ENCODE results near the gene DCAKD. TPM values are rescaled to one million over a fixed set of nuclear protein-coding genes. Genes with fewer than 3 reads are reported as not detected.

The DCAKD gene
- total and polyA plus RNA-seq, 2 of the 8 experiments (the other 6 are each of a cell fraction or from before 2014, with no cell fraction given), result 35.6 to 52.9 TPM

DNA sequence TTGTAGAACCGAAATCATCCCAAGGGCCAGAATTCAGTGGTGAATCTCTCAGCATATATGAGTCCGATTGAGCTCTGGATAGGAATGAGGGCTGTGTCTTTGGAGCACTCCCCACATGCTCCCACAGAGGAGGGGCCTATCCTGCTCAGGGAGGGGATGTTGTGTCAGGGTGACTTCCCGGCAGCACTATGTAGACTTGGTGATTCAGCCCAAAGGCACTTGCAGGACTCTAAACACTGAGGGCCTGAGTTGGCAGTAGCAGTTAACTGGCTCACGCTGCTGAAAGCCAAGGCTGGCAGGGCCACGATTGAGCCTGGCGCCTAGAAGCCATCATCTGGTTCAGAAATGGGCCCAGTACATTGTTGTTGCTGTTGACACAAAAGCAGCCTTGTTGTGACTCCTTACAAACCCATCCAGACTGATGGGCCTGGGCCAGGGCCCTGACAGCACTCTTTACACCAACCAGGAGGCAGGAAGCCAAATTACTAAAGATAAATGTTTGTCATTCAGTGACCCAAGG lies 41.5 kb upstream of the DCAKD start:
- Histone ChIP-seq H4K91ac (replicated peaks; ENCODE audit: insufficient read length, low read length) (no peak overlapping the region), H3K18ac (ENCODE audit: extremely low read depth, low read length) (no peak overlapping the region), H3K23me2 (ENCODE audit: low read depth, low read length) (no peaks in the 10 kb centered on the region; the same call in 1 of the 2 replicates), H4K20me1 (replicated peaks in 1 of 2; ENCODE audit: control insufficient read depth in 1 of 2, insufficient read depth in 2 of 2, low read length in 2 of 2) (peaks cover 0 to 14% of the 10 kb centered on the region in 2 experiments), H4K8ac (ENCODE audit: extremely low read depth, insufficient read depth, low read length) (no peak overlapping the region), H3K4me2 (ENCODE audit: insufficient read depth in 1 of 2, low read depth in 2 of 2, low read length in 2 of 2) (no peak overlapping the region), H4K5ac (ENCODE audit: insufficient read length, low read depth, low read length) (no peak overlapping the region), H3K23ac (ENCODE audit: insufficient read length) (no peak overlapping the region), H3K27me3 (replicated peaks in 1 of 4; ENCODE audit: control insufficient read depth in 3 of 4, extremely low read depth in 1 of 4, insufficient read depth in 3 of 4, low read length in 3 of 4) (no peaks in the 10 kb centered on the region), H3K27ac (ENCODE audit: low read depth, low read length) (no peak overlapping the region), H2BK120ac (replicated peaks; ENCODE audit: low read depth, low read length) (no peak overlapping the region), H3K56ac (replicated peaks; ENCODE audit: insufficient read length, low read depth, low read length) (no peak overlapping the region), H2AFZ (ENCODE audit: low read length) (no peak overlapping the region), H3K14ac (ENCODE audit: insufficient read length) (no peak overlapping the region), H3K4ac (replicated peaks; ENCODE audit: insufficient read length, low read depth, low read length) (no peak overlapping the region), H2BK12ac (ENCODE audit: low read depth, low read length) (no peak overlapping the region), H3K36me3 (ENCODE audit: control insufficient read depth in 2 of 4, insufficient read depth in 4 of 4, low read length in 3 of 4) (peaks cover 26 to 68% (median 60%) of the 10 kb centered on the region in 4 experiments), H2BK5ac (ENCODE audit: low read depth, low read length) (no peak overlapping the region), H2BK20ac (ENCODE audit: low read length) (no peak overlapping the region), H3K4me3 (ENCODE audit: extremely low read depth in 1 of 4, insufficient read depth in 2 of 4, low read depth in 3 of 4, low read length in 4 of 4) (no peak overlapping the region), H2BK15ac (ENCODE audit: low read length) (no peak overlapping the region), H3K9me3 (ENCODE audit: insufficient read depth in 2 of 2, low read depth in 1 of 2, low read length in 1 of 2) (no peaks in the 10 kb centered on the region), H3K4me1 (replicated peaks in 1 of 4; ENCODE audit: control insufficient read depth in 3 of 4, insufficient read depth in 4 of 4, low read length in 3 of 4) (peaks cover 0 to 7% (median 0%) of the 10 kb centered on the region in 4 experiments; a peak in 3 of 7 replicates), H3K79me2 (ENCODE audit: control insufficient read depth in 1 of 2, insufficient read depth in 2 of 2, low read length in 2 of 2) (no peaks in the 10 kb centered on the region), H3K9ac (replicated peaks in 1 of 4; ENCODE audit: extremely low read depth in 1 of 4, low read depth in 3 of 4, low read length in 3 of 4) (no peak overlapping the region), H2AK5ac (ENCODE audit: low read depth, low read length) (no peak overlapping the region), H3K79me1 (ENCODE audit: low read depth, low read length) (no peaks in the 10 kb centered on the region; the same call in 1 of the 2 replicates)
- WGBS, 2 experiments (ENCODE audit: extremely low coverage in 1 of 2, insufficient coverage in 1 of 2, insufficient read length in 1 of 2, insufficient replicate concordance in 2 of 2, low coverage in 1 of 2, low lambda C conversion rate in 2 of 2, missing lambda C conversion rate in 1 of 2), result 89% methylated on average over 6 of the region's 6 CpGs; no CpG with 5 or more reads in 1 of the 2 experiments
- TF ChIP-seq ASH2L (IDR thresholded peaks at IDR 0.05; ENCODE audit: low read length) (no peak), SIX5 (IDR thresholded peaks at IDR 0.05; ENCODE audit: low read depth, low read length) (no peak), RXRA (IDR thresholded peaks at IDR 0.05; ENCODE audit: insufficient read depth, low read depth, low read length) (no peak), CBX5 (IDR thresholded peaks at IDR 0.05; ENCODE audit: low read depth, low read length) (no peak), BCL11A (IDR thresholded peaks at IDR 0.05; ENCODE audit: low read depth in 2 of 2, low read length in 2 of 2) (no peak), FOSL1 (IDR thresholded peaks at IDR 0.05; ENCODE audit: insufficient read depth, low read depth, low read length) (no peak), SAP30 (IDR thresholded peaks at IDR 0.05; ENCODE audit: insufficient read depth, insufficient replicate concordance, low read length) (no peak), NRF1 (IDR thresholded peaks at IDR 0.05; ENCODE audit: low read depth, low read length) (no peak), HDAC2 (IDR thresholded peaks at IDR 0.05; ENCODE audit: borderline replicate concordance in 1 of 2, low read depth in 2 of 2, low read length in 2 of 2) (no peak)
- POLR2A ChIA-PET (ENCODE audit: partially characterized antibody), result interaction anchor here (1.3 kb wide), 1 partner anchor 10 kb away, joined by 3 read pairs; no protein-coding TSS in a partner anchor
- FAIRE-seq (no peak), DNase-seq (ENCODE audit: low read depth in 1 of 2, low spot score in 2 of 2) (no peak)
- CTCF ChIA-PET (ENCODE audit: partially characterized antibody), result interaction anchor here (0.6 to 3.2 kb wide), 3 partner anchors 12 to 15 kb away, joined by 3 to 9 read pairs (median 4); no protein-coding TSS in a partner anchor
